A673 (cell line): ENCODE data around the gene MN1. TPM values are rescaled to one million over a fixed set of nuclear protein-coding genes. Genes with fewer than 3 reads are reported as not detected.

Source experiments
- BruUV-seq: library from RNA; stranded (reverse); fragments of 400-500 nt; replicated peaks from 2 replicates; lab custom pipeline; 2021; lab: Mats Ljungman, UMichigan
- CTCF ChIA-PET: fragments of 300-600 bp; sonication (Branson Sonifier 250); formaldehyde crosslinking; loops from one replicate; lab custom pipeline; 2022; ENCODE audit warnings: antibody characterized with exemption; lab: Charles Lee
- POLR2A ChIA-PET: fragments of 300-600 bp; sonication (Branson Sonifier 250); formaldehyde crosslinking; loops from one replicate; lab custom pipeline; 2022; ENCODE audit warnings: antibody characterized with exemption; ENCODE audit not compliant: low non-redundant PET; lab: Charles Lee
- DNase-seq: peaks from one replicate; pipeline ENCODE4 v3.0.0-alpha.2; 2015; ENCODE audit warnings: low spot score
- H3K27ac ChIP-seq: fragments of 200-600 bp; sonication (generic); 2 replicates; pipeline ENCODE4 v1.5.1; 2016; ENCODE audit warnings: mixed run types, low read depth, mild to moderate bottlenecking, mixed read lengths, antibody characterized with exemption, low read length; ENCODE audit not compliant: poor library complexity, severe bottlenecking
- H3K27me3 ChIP-seq: fragments of 200-600 bp; sonication (generic); replicated peaks from 2 replicates; pipeline ENCODE4 v1.6.1; 2017; ENCODE audit warnings: mixed run types, low read depth, mild to moderate bottlenecking, mixed read lengths, antibody characterized with exemption, low read length; ENCODE audit not compliant: insufficient read depth, poor library complexity
- H3K36me3 ChIP-seq: fragments of 200-600 bp; sonication (generic); 2 replicates; pipeline ENCODE4 v1.6.1; 2016; ENCODE audit warnings: mixed run types, mild to moderate bottlenecking, mixed read lengths, antibody characterized with exemption, low read length; ENCODE audit not compliant: insufficient read depth, poor library complexity, severe bottlenecking
- H3K4me1 ChIP-seq: fragments of 200-600 bp; sonication (generic); 2 replicates; pipeline ENCODE4 v1.6.1; 2017; ENCODE audit warnings: mixed run types, mild to moderate bottlenecking, mixed read lengths, antibody characterized with exemption, low read length; ENCODE audit not compliant: insufficient read depth, poor library complexity, severe bottlenecking
- H3K4me3 ChIP-seq: fragments of 200-600 bp; sonication (generic); 2 replicates; pipeline ENCODE4 v1.5.1; 2016; ENCODE audit warnings: low read depth, mixed run types, mild to moderate bottlenecking, mixed read lengths, low read length; ENCODE audit not compliant: poor library complexity, severe bottlenecking
- H3K9me3 ChIP-seq: fragments of 200-600 bp; sonication (generic); 2 replicates; pipeline ENCODE4 v1.6.1; 2016; ENCODE audit warnings: mixed run types, low read depth, mild to moderate bottlenecking, mixed read lengths, antibody characterized with exemption, low read length; ENCODE audit not compliant: poor library complexity, severe bottlenecking
- EZH2 ChIP-seq: fragments of 200-600 bp; sonication (generic); IDR thresholded peaks from 2 replicates; pipeline ENCODE4 v1.6.1; 2017; ENCODE audit warnings: borderline replicate concordance, low read depth, mild to moderate bottlenecking, mixed read lengths, antibody characterized with exemption, low read length; ENCODE audit not compliant: poor library complexity, severe bottlenecking
- intact Hi-C: fragments of 100-400 bp; cut with micrococcal nuclease; formaldehyde crosslinking; loops from one replicate; pipeline ENCODE4 v1.10.0; 2022; ENCODE audit not compliant: unreplicated experiment
- total RNA-seq: library from RNA; stranded (reverse); gene quantifications from 2 replicates; pipeline ENCODE4 v1.2.3, GENCODE V29; 2021
- TF ChIP-seq, protein P1 (sequence below): fragments of 300-800, 200-600 bp; sonication (generic); conservative IDR thresholded peaks from 2 replicates; pipeline ENCODE4 v1.5.1; 2017; ENCODE audit warnings: low read depth, mild to moderate bottlenecking, antibody characterized with exemption, low read length, moderate library complexity, mixed read lengths

The MN1 gene
- total RNA-seq, 1 experiment from 2014 or later: 8.4 TPM

DNA sequence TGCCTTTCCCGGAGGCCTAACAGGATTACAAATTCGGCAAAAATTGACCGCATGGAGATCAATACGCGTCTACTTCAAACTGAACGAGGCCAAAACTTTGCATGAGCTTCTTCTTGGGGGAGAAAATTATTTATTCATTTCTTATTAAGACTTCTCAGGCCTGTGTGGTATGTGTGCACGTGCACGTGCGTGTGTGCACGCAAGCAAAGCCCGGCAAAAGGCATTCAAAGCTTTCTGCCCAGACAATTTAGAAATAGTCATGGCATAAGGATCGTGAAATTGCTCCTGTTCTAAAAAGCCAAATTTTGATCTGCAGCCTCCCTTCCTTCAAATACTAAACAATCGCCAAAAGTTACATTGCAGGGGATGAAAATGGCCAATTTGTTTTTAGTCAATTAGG lies 14.6 kb downstream of the MN1 start:
- ChIA-PET POLR2A (no interaction called here), CTCF (no interaction called here)
- no peaks in the 10 kb centered on the region for H3K9me3 ChIP-seq
- no peak for TF ChIP-seq EZH2
- TF ChIP-seq, protein P1, sequence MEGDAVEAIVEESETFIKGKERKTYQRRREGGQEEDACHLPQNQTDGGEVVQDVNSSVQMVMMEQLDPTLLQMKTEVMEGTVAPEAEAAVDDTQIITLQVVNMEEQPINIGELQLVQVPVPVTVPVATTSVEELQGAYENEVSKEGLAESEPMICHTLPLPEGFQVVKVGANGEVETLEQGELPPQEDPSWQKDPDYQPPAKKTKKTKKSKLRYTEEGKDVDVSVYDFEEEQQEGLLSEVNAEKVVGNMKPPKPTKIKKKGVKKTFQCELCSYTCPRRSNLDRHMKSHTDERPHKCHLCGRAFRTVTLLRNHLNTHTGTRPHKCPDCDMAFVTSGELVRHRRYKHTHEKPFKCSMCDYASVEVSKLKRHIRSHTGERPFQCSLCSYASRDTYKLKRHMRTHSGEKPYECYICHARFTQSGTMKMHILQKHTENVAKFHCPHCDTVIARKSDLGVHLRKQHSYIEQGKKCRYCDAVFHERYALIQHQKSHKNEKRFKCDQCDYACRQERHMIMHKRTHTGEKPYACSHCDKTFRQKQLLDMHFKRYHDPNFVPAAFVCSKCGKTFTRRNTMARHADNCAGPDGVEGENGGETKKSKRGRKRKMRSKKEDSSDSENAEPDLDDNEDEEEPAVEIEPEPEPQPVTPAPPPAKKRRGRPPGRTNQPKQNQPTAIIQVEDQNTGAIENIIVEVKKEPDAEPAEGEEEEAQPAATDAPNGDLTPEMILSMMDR: no peak
- H3K27me3 ChIP-seq: no peaks in the 10 kb centered on the region
- intact Hi-C loops: no loop called here
- H3K27ac ChIP-seq: no peak overlapping the region
- H3K4me3 ChIP-seq: no peak overlapping the region
- DNase-seq: no peak
- BruUV-seq: no TSS peak
- H3K4me1 ChIP-seq: peaks cover 19% of the 10 kb centered on the region
- H3K36me3 ChIP-seq: peaks cover 2% of the 10 kb centered on the region

DNA sequence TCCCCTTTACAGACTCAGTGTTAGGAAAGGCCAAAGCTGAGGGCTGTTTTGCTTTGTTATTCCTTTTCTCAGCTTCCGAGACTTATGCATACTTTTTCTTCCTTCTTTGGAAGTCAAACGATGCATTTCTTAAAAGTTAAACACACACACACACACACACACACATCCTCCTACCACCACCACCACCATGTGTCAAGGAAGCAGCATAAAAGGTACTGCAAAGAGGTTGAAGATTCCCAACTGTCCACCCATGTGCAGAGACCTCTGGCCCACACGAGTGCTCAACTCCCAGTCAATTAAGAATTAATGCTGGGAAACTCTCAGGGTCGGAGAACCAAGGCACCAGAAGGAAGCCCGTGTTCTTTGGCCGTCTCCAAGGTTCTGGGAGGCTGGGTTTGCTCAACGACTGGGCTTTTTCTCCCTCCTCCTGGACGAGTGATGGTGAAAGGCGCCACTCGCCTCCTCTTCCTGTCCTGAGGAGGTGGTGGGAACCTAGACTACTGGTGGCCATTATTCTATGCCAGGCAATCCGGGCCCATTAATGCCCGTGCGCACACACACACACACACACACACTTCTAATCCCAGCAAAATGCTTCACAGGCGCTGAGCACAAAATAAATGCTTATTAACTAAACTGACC lies 15.1 kb downstream of the MN1 start:
- H3K4me3 ChIP-seq: no peak overlapping the region
- no peak for DNase-seq
- ChIA-PET POLR2A (no interaction called here), CTCF (no interaction called here)
- TF ChIP-seq, protein P1: no peak
- TF ChIP-seq EZH2: no peak
- H3K9me3 ChIP-seq: no peaks in the 10 kb centered on the region
- H3K27ac ChIP-seq: no peak overlapping the region
- no peaks in the 10 kb centered on the region for H3K36me3 ChIP-seq
- no peaks in the 10 kb centered on the region for H3K27me3 ChIP-seq
- peaks cover 15% of the 10 kb centered on the region for H3K4me1 ChIP-seq
- BruUV-seq: no TSS peak
- intact Hi-C loops: no loop called here

DNA sequence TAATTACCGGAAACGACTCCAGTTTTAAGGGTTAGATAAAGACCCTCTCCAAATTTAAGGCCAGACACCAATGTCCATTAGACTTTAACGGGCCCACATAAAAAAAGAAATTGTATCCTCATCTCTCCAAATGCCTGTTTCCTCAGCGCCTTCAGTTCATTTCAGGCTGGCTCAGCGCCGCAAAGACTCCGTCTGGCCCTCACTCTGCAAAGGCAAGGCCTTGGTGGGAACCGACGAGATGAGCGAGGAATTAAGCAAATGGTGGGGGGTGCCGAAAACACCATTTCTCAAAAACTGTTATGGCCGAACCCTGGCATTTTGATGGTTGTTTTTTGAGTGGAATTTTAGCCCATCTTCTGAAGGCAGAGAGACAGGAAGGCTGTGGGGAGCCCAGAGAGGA lies 15.7 kb downstream of the MN1 start:
- Histone ChIP-seq H3K36me3 (no peaks in the 10 kb centered on the region), H3K27ac (no peak overlapping the region), H3K9me3 (no peaks in the 10 kb centered on the region), H3K4me1 (peaks cover 9% of the 10 kb centered on the region), H3K4me3 (no peak overlapping the region), H3K27me3 (no peaks in the 10 kb centered on the region)
- DNase-seq: no peak
- CTCF ChIA-PET: no interaction called here
- no peak for TF ChIP-seq EZH2
- TF ChIP-seq, protein P1: no peak
- intact Hi-C loops: no loop called here
- POLR2A ChIA-PET: no interaction called here
- no TSS peak for BruUV-seq
